ENCODE results near the gene SRRM5. TPM values are rescaled to one million over a fixed set of nuclear protein-coding genes. Genes with fewer than 3 reads are reported as not detected.

The SRRM5 gene
- total RNA-seq, 1 donor from 2014 or later, result 0.51 TPM

DNA sequence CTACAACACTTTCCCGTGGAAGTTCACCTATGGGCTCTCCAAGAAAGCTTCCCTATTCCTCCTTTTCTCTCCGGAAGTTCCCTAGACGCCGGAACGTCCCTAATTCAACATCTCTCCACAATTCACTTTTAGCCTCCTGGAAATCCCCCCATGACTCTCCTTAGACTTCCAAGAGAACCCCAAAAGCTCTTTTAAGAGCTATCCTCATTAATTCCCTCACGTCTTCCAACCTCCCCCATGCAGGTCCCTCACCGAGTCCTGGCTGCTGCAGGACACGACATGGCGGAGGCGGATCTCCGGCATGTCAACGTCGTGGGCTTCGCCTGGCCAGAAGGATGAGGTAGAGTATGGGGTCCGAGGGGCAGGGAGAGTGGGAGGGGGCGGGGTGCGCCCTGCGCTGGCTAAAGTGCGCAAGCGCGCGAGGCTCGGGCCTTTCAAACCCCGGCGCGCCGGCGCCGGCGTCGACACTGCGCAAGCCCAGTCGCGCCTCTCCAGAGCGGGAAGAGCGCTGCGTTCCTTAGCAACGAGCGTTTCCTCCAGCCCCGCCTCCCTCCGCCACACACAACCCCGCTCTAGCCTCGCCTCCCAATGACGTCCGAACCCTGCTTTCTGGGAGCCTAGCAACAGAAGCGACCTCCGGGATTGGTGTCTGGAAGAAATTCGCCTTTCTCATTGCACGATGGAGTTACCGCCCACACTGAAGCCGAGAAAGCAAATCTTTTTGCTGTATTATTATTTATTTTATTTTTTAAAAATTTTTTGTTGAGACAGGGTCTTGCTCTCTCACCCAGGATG lies 36.5 kb upstream of the SRRM5 start, which contains the start of the genes PINLYP and XRCC1:
Gene PINLYP, plus strand, starts transcription at position 646 of the 795 bp plus-strand sequence. CDS start 1,391 bp downstream, outside the sequence.
Gene XRCC1, minus strand, starts transcription at position 372 of the 795 bp plus-strand sequence. Its CDS starts 69 bp downstream, at position 303.
- TF ChIP-seq, protein P1, sequence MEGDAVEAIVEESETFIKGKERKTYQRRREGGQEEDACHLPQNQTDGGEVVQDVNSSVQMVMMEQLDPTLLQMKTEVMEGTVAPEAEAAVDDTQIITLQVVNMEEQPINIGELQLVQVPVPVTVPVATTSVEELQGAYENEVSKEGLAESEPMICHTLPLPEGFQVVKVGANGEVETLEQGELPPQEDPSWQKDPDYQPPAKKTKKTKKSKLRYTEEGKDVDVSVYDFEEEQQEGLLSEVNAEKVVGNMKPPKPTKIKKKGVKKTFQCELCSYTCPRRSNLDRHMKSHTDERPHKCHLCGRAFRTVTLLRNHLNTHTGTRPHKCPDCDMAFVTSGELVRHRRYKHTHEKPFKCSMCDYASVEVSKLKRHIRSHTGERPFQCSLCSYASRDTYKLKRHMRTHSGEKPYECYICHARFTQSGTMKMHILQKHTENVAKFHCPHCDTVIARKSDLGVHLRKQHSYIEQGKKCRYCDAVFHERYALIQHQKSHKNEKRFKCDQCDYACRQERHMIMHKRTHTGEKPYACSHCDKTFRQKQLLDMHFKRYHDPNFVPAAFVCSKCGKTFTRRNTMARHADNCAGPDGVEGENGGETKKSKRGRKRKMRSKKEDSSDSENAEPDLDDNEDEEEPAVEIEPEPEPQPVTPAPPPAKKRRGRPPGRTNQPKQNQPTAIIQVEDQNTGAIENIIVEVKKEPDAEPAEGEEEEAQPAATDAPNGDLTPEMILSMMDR (IDR thresholded peaks at IDR 0.05; ENCODE audit: partially characterized antibody, unreplicated experiment), result no peak
- no peaks in the 10 kb centered on the region for H3K36me3 Mint-ChIP-seq (ENCODE audit: unreplicated experiment)
- H3K27me3 Mint-ChIP-seq (ENCODE audit: unreplicated experiment), result peaks cover 5% of the 10 kb centered on the region
- H3K4me1 Mint-ChIP-seq (ENCODE audit: low read depth, unreplicated experiment), result peaks cover 14% of the 10 kb centered on the region
- peak within 1 kb of the TSS; percentile 100 for H3K4me3 Mint-ChIP-seq (ENCODE audit: unreplicated experiment)
- H3K27ac Mint-ChIP-seq (ENCODE audit: unreplicated experiment), result peak within 1 kb of the TSS; percentile 96
- peaks cover 17% of the 10 kb centered on the region for H3K9me3 Mint-ChIP-seq (ENCODE audit: unreplicated experiment)
- peak; percentile 97 for DNase-seq

DNA sequence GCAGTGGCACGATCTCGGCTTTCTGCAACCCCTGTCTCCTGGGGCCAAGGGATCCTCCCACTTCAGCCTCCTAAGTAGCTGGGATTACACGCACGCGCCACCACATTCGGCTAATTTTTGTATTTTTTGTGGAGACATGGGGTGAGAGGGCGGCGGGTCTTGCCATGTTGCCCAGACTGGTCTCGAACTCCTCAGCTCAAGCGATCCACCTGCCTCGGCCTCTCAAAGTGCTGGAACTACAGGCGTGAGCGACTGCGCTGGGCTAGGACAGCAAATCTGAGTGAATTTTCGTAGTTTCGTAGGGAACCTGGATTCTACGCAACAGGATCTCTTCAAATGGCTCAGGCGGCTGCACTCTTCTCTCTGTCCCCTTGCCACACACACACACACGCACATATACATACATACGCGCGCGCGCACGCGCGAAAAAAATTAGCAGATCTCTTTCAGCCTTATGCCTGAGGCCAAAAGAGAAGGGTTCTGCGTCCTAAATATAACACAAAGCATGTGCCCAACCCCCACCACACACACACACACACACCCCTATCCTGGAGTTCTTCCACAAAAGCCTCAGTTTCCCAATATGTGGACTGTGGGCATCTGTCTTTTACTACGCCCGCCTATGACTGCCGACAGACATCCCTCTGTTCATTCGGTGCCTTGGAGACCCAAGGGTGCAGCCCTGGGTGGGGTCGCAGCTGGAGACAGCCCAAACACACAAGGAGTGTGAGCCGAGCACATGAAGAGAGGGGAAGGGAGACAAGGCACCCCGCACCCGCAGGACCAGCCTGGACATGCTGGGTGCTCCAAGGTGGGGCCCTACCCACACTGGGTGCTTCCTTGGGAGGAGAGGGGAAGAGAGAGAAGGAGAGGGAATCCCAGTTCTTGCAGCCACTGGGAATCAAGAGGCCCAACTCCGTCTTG lies 35.7 kb upstream of the SRRM5 start:
- peaks cover 12% of the 10 kb centered on the region for H3K9me3 Mint-ChIP-seq (ENCODE audit: unreplicated experiment)
- peaks cover 10% of the 10 kb centered on the region for H3K4me1 Mint-ChIP-seq (ENCODE audit: low read depth, unreplicated experiment)
- no peaks in the 10 kb centered on the region for H3K36me3 Mint-ChIP-seq (ENCODE audit: unreplicated experiment)
- no peak for DNase-seq
- TF ChIP-seq, protein P1 (IDR thresholded peaks at IDR 0.05; ENCODE audit: partially characterized antibody, unreplicated experiment), result no peak
- peaks cover 5% of the 10 kb centered on the region for H3K27me3 Mint-ChIP-seq (ENCODE audit: unreplicated experiment)
- peak overlapping the region; percentile 73 for H3K27ac Mint-ChIP-seq (ENCODE audit: unreplicated experiment)
- H3K4me3 Mint-ChIP-seq (ENCODE audit: unreplicated experiment), result peak overlapping the region; percentile 100

DNA sequence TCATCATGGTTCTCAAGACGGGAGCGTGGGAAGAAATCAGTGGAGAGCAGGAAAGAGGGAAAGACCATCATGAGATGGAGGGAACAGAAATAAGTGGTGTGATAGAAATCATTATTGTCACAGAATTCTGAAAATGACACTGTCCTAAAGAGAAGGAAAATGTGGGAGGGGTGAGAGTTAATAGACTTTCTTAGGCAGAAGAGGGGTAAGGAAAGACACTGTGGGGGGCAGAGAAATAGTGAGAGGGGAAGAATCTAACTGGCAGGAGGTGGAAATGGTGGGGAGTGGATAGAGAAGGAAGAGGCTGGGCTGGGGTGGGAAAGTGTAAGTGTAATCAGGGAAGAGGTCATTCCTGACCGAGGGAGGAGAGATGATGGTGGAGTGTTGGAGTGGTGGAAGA lies 33.1 kb upstream of the SRRM5 start:
- H3K27ac Mint-ChIP-seq (ENCODE audit: unreplicated experiment), result no peak overlapping the region
- peaks cover 5% of the 10 kb centered on the region for H3K27me3 Mint-ChIP-seq (ENCODE audit: unreplicated experiment)
- peaks cover 1% of the 10 kb centered on the region for H3K4me1 Mint-ChIP-seq (ENCODE audit: low read depth, unreplicated experiment)
- H3K9me3 Mint-ChIP-seq (ENCODE audit: unreplicated experiment), result peaks cover 12% of the 10 kb centered on the region
- peak overlapping the region; percentile 53 for H3K4me3 Mint-ChIP-seq (ENCODE audit: unreplicated experiment)
- TF ChIP-seq, protein P1 (IDR thresholded peaks at IDR 0.05; ENCODE audit: partially characterized antibody, unreplicated experiment), result no peak
- H3K36me3 Mint-ChIP-seq (ENCODE audit: unreplicated experiment), result no peaks in the 10 kb centered on the region
- no peak for DNase-seq

DNA sequence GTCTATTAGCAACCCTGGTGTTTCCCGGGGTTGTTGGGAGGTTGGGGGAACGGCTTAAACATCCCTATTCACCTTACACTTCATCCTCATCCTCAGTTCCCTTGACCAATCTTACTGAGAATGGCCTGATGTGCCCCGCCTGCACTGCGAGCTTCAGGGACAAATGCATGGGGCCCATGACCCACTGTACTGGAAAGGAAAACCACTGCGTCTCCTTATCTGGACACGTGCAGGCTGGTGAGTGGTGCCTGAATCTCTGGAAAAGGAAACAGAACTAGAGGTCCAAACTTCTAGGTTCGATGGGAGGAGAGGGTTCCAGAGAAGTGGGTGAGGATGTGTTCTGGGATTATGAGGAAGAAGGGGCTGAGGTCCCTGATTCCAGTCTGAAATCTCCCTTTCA lies 30.4 kb upstream of the SRRM5 start:
- TF ChIP-seq, protein P1 (IDR thresholded peaks at IDR 0.05; ENCODE audit: partially characterized antibody, unreplicated experiment), result no peak
- Mint-ChIP-seq H3K27me3 (ENCODE audit: unreplicated experiment) (peaks cover 4% of the 10 kb centered on the region), H3K4me1 (ENCODE audit: low read depth, unreplicated experiment) (no peaks in the 10 kb centered on the region), H3K36me3 (ENCODE audit: unreplicated experiment) (peaks cover 4% of the 10 kb centered on the region), H3K27ac (ENCODE audit: unreplicated experiment) (no peak overlapping the region), H3K4me3 (ENCODE audit: unreplicated experiment) (no peak overlapping the region), H3K9me3 (ENCODE audit: unreplicated experiment) (peaks cover 7% of the 10 kb centered on the region)
- no peak for DNase-seq
